Stomach (tissue), 9 donors: Measurements from ENCODE around the gene PAK5. TPM values are rescaled to one million over a fixed set of nuclear protein-coding genes. Genes with fewer than 3 reads are reported as not detected.
A peak's percentile ranks its signal among the peaks of the same experiment; 100 is the strongest.

Experiments used
- DNase-seq, 2 donors: peaks; one replicate each; pipeline versions ENCODE4 v3.0.0 to v3.0.0-alpha.2; 2013 to 2019
- H3K27ac ChIP-seq, 5 donors: fragments of 200-600 bp in 4 of 5; sonication (generic) in 4 of 5; one replicate each; pipeline ENCODE4 v1.5.1; 2013 to 2019; ENCODE audit warnings: mild to moderate bottlenecking in 1 of 5, moderate library complexity in 1 of 5
- H3K27me3 ChIP-seq, 3 donors: fragments of 200-600 bp; sonication (generic); one replicate each; pipeline ENCODE4 v1.5.1; 2017 to 2019; ENCODE audit warnings: mixed run types in 1 of 3
- H3K36me3 ChIP-seq, 4 donors: fragments of 200-600 bp; sonication (generic); 1 replicate in 3 of 4; 2 replicates in 1 of 4; pipeline ENCODE4 v1.5.1; 2016 to 2019
- H3K4me1 ChIP-seq, 4 donors: fragments of 200-600 bp; sonication (generic); one replicate each; pipeline ENCODE4 v1.5.1; 2016 to 2019
- H3K4me3 ChIP-seq, 4 donors: fragments of 200-600 bp; sonication (generic) in 3 of 4; one replicate each; pipeline ENCODE4 v1.5.1; 2016 to 2019; ENCODE audit warnings: mild to moderate bottlenecking in 1 of 4
- H3K9me3 ChIP-seq, 4 donors: fragments of 200-600 bp; sonication (generic); one replicate each; pipeline ENCODE4 v1.5.1; 2016 to 2019
- CTCF ChIP-seq, 7 experiments: fragments of 450-650 bp in 4 of 7; fragments of 200-600 bp in 3 of 7; sonication (generic) in 3 of 7; IDR thresholded peaks; one replicate each; pipeline ENCODE4 v1.5.1; 2016 to 2019; ENCODE audit warnings: antibody characterized with exemption in 7 of 7, control low read depth in 2 of 7, mild to moderate bottlenecking in 1 of 7
- EP300 ChIP-seq: sonication (generic); formaldehyde crosslinking; IDR thresholded peaks from one replicate; pipeline ENCODE4 v1.6.1; 2017; ENCODE audit warnings: antibody characterized with exemption
- POLR2A ChIP-seq, 4 donors: fragments of 450-650 bp; IDR thresholded peaks; one replicate each; pipeline ENCODE4 v1.6.1; 2016; ENCODE audit warnings: antibody characterized with exemption in 4 of 4, control low read depth in 2 of 4, mild to moderate bottlenecking in 1 of 4, moderate library complexity in 1 of 4
- POLR2AphosphoS5 ChIP-seq, 3 donors: sonication (generic); formaldehyde crosslinking; IDR thresholded peaks; one replicate each; pipeline ENCODE4 v1.6.1; 2016; ENCODE audit warnings: antibody characterized with exemption in 3 of 3
- WGBS, 5 donors: extraction: QIAGEN DNeasy Blood & Tissue Kit in 3 of 5; methylation state at CpG; one replicate each; pipeline versions ENCODE4 v1.1.5 to v1.1.7; 2013 to 2018; 5-methylcytosine and 5-hydroxymethylcytosine counted together
- intact Hi-C: fragments of 100-400 bp; cut with DNase I; formaldehyde crosslinking; loops from one replicate; pipeline ENCODE4 v1.15.1; 2023; ENCODE audit warnings: low total_unique reads
- polyA plus RNA-seq, 3 donors: library from polyadenylated mRNA; stranded (reverse); fragments of 200-250 nt; gene quantifications; one replicate each; pipeline ENCODE4 v1.2.3, GENCODE V29; 2013
- total RNA-seq, 5 donors: library from RNA; depleted of rRNA; stranded (reverse); fragments of >200 nt; gene quantifications; one replicate each; pipeline versions ENCODE4 v1.1.0 to v1.2.3, GENCODE V29; 2014 to 2016
- donor health status: healthy with polysubstance abuse.
- donor health status: Bipolar disorder and iron deficiency.
- donor health status: healthy.

Gene PAK5
- total and polyA plus RNA-seq, 8 donors = under 0.01 to 0.92 (median 0.35) TPM; not detected in 3

GRCh38 chr20:9576695-9577094 lies 262.2 kb downstream of the PAK5 start:
- no peak overlapping the region for H3K4me3 ChIP-seq
- TF ChIP-seq POLR2A (IDR thresholded peaks at IDR 0.05) (no peak), CTCF (IDR thresholded peaks at IDR 0.05) (no peak), EP300 (no peak), POLR2AphosphoS5 (IDR thresholded peaks at IDR 0.05) (no peak)
- intact Hi-C loops = no loop called here
- H3K4me1 ChIP-seq = no peaks in the 10 kb centered on the region
- H3K9me3 ChIP-seq = no peaks in the 10 kb centered on the region
- no peak for DNase-seq
- WGBS, 5 donors = 76 to 93% (median 90%) methylated on average over 4 of the region's 4 CpGs
- H3K36me3 ChIP-seq = no peaks in the 10 kb centered on the region
- H3K27me3 ChIP-seq = no peaks in the 10 kb centered on the region
- H3K27ac ChIP-seq = no peak overlapping the region

GRCh38 chr20:9575836-9576235 lies 263.0 kb downstream of the PAK5 start:
- 39 to 76% (median 59%) methylated on average over 1 of the region's 1 CpG for WGBS, 5 donors
- Histone ChIP-seq H3K27me3 (no peaks in the 10 kb centered on the region), H3K4me1 (no peaks in the 10 kb centered on the region), H3K9me3 (no peaks in the 10 kb centered on the region), H3K4me3 (no peak overlapping the region), H3K36me3 (no peaks in the 10 kb centered on the region), H3K27ac (no peak overlapping the region)
- intact Hi-C loops = no loop called here
- DNase-seq = no peak
- no peak for TF ChIP-seq POLR2A (IDR thresholded peaks at IDR 0.05)

- H3K4me1 ChIP-seq = no peaks in the 10 kb centered on the region
- no peaks in the 10 kb centered on the region for H3K9me3 ChIP-seq
- TF ChIP-seq POLR2A (IDR thresholded peaks at IDR 0.05) = no peak
- H3K27ac ChIP-seq = no peak overlapping the region
- DNase-seq = no peak
- intact Hi-C loops = no loop called here
- no peak overlapping the region for H3K4me3 ChIP-seq
- H3K36me3 ChIP-seq = no peaks in the 10 kb centered on the region
- no peaks in the 10 kb centered on the region for H3K27me3 ChIP-seq
- WGBS, 5 donors = 72 to 93% (median 80%) methylated on average over 3 of the region's 3 CpGs
These were observed 264.1 kb downstream of the PAK5 start for GRCh38 chr20:9574776-9575175.

- no peak overlapping the region for H3K4me3 ChIP-seq
- H3K4me1 ChIP-seq = no peaks in the 10 kb centered on the region
- no peak for DNase-seq
- H3K9me3 ChIP-seq = no peaks in the 10 kb centered on the region
- TF ChIP-seq POLR2AphosphoS5 (IDR thresholded peaks at IDR 0.05) (no peak), CTCF (IDR thresholded peaks at IDR 0.05) (no peak), POLR2A (IDR thresholded peaks at IDR 0.05) (no peak)
- no peaks in the 10 kb centered on the region for H3K36me3 ChIP-seq
- no peak overlapping the region for H3K27ac ChIP-seq
- no peaks in the 10 kb centered on the region for H3K27me3 ChIP-seq
- intact Hi-C loops = no loop called here
- 73 to 81% (median 80%) methylated on average over 7 of the region's 7 CpGs for whole genome bisulfite sequencing, 5 donors
These were observed 264.7 kb downstream of the PAK5 start for GRCh38 chr20:9574181-9574580.

- 55 to 58% (median 57%) methylated on average over 13 of the region's 13 CpGs for WGBS, 5 donors
- Histone ChIP-seq H3K27ac (no peak overlapping the region), H3K9me3 (no peaks in the 10 kb centered on the region), H3K36me3 (no peaks in the 10 kb centered on the region), H3K4me1 (no peaks in the 10 kb centered on the region), H3K4me3 (no peak overlapping the region), H3K27me3 (no peaks in the 10 kb centered on the region)
- peak in 1 of 2 donors; percentile 20 for DNase-seq
- TF ChIP-seq POLR2A (IDR thresholded peaks at IDR 0.05) (no peak), POLR2AphosphoS5 (IDR thresholded peaks at IDR 0.05) (no peak), CTCF (IDR thresholded peaks at IDR 0.05) (no peak), EP300 (no peak)
- intact Hi-C loops = no loop called here
These were observed 265.3 kb downstream of the PAK5 start for GRCh38 chr20:9573335-9574151.
